Sigmoid colon (tissue), 7 donors: ENCODE data around the gene PLVAP. TPM values are rescaled to one million over a fixed set of nuclear protein-coding genes. Genes with fewer than 3 reads are reported as not detected.

Source experiments
- DNase-seq: peaks from one replicate; pipeline ENCODE4 v3.0.0-alpha.2; 2019
- H3K27ac ChIP-seq, 4 donors: fragments of 200-600 bp; sonication (generic); one replicate each; pipeline ENCODE4 v1.5.1; 2016 to 2019; ENCODE audit warnings: mild to moderate bottlenecking in 1 of 4
- H3K27me3 ChIP-seq, 3 donors: fragments of 200-600 bp; sonication (generic); one replicate each; pipeline ENCODE4 v1.5.1; 2019; ENCODE audit warnings: mild to moderate bottlenecking in 1 of 3
- H3K36me3 ChIP-seq, 4 donors: fragments of 200-600 bp; sonication (generic); one replicate each; pipeline ENCODE4 v1.5.1; 2016 to 2019
- H3K4me1 ChIP-seq, 4 donors: fragments of 200-600 bp; sonication (generic); one replicate each; pipeline ENCODE4 v1.5.1; 2017 to 2019
- H3K4me3 ChIP-seq, 4 donors: fragments of 200-600 bp; sonication (generic); one replicate each; pipeline ENCODE4 v1.5.1; 2017 to 2019; ENCODE audit warnings: mild to moderate bottlenecking in 2 of 4, moderate library complexity in 1 of 4
- H3K9me3 ChIP-seq, 4 donors: fragments of 200-600 bp in 3 of 4; sonication (generic) in 3 of 4; one replicate each; pipeline versions ENCODE4 v1.5.1 to v1.6.1; 2013 to 2019
- EP300 ChIP-seq, 4 donors: sonication (generic); formaldehyde crosslinking; IDR thresholded peaks; one replicate each; pipeline ENCODE4 v1.6.1; 2017; ENCODE audit warnings: antibody characterized with exemption in 4 of 4
- POLR2A ChIP-seq, 2 donors: fragments of 450-650 bp; IDR thresholded peaks; one replicate each; pipeline ENCODE4 v1.6.1; 2016; ENCODE audit warnings: antibody characterized with exemption in 2 of 2, mild to moderate bottlenecking in 2 of 2, moderate library complexity in 2 of 2
- POLR2AphosphoS5 ChIP-seq, 4 donors: sonication (generic); formaldehyde crosslinking; IDR thresholded peaks; one replicate each; pipeline ENCODE4 v1.6.1; 2017; ENCODE audit warnings: antibody characterized with exemption in 4 of 4
- WGBS, 2 donors: extraction: QIAGEN DNeasy Blood & Tissue Kit; methylation state at CpG; one replicate each; pipeline ENCODE4 v1.1.7; 2013; 5-methylcytosine and 5-hydroxymethylcytosine counted together
- intact Hi-C: fragments of 100-400 bp; cut with DNase I; formaldehyde crosslinking; loops from one replicate; pipeline ENCODE4 v1.15.1; 2023
- polyA plus RNA-seq, 3 donors: library from polyadenylated mRNA; stranded (reverse); fragments of 200-250 nt; gene quantifications; one replicate each; pipeline ENCODE4 v1.2.3, GENCODE V29; 2013
- total RNA-seq, 4 donors: library from RNA; depleted of rRNA; stranded (reverse); fragments of >200 nt; gene quantifications; one replicate each; pipeline ENCODE4 v1.1.0, GENCODE V29; 2016
- TF ChIP-seq, protein P1 (sequence below), 4 experiments: fragments of 450-650 bp in 3 of 4; fragments of 200-600 bp in 1 of 4; IDR thresholded peaks; one replicate each; pipeline ENCODE4 v1.5.1; 2016 to 2019; ENCODE audit warnings: antibody characterized with exemption in 4 of 4, mild to moderate bottlenecking in 3 of 4, moderate library complexity in 2 of 4
- donor health status: healthy with polysubstance abuse.
- donor health status: Bipolar disorder and iron deficiency.
- donor health status: healthy.

The PLVAP gene
- total and polyA plus RNA-seq, 7 donors, result 3.0 to 54.7 (median 19.6) TPM

DNA sequence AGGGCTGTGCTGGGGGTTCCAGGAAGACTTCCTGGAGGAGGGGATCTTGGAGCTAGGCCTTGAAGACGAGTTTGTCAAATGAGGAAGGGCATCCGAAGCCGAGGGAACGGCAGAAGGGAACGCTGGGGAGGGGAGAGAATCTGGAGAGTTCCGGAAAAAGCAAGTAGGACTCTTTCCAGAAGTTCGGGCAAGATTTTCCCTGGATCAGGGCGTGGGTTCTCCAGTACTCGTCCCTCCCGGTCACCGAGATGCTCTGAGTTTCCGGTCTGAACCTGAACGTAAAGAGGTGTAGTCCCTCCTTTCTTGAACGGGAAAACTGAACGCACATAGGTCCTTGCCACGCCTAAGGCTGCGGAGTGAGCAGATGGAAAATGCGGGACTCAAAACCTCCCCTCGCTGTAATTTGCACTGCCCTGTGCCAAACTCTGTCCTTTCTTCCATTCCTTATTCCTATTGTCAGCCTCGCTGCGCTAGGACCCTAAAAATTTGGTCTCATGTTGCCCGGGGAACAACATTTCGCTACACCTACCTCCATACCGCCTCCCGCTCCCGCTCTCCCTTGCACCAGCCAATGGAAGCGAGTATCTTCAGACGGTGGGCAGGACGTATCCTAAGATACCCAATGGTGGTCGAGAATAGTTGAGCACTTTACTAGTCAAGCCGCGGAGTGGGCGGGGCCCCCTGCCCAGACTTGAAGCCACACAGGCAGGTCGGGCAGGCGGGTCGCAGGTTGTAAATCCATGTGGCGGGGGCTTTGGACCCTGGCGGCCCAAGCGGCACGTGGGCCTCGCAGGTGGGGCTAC, 40.1 kb downstream of the PLVAP start, which contains the start of gene GTPBP3:
GTPBP3 (plus strand) TSS at position 682 of the 803 bp plus-strand sequence; CDS start at position 741, 59 bp downstream.
- peak within 1 kb of the TSS; percentile 83 to 96 (median 90) for H3K27ac ChIP-seq
- H3K9me3 ChIP-seq, result no peaks in the 10 kb centered on the region
- H3K27me3 ChIP-seq, result peaks cover 0 to 9% (median 0%) of the 10 kb centered on the region in 3 donors
- WGBS, 2 donors, result 0 to 1% methylated on average over 41 of the region's 41 CpGs
- peaks cover 0 to 45% (median 38%) of the 10 kb centered on the region in 4 donors for H3K4me1 ChIP-seq
- TF ChIP-seq, protein P1, sequence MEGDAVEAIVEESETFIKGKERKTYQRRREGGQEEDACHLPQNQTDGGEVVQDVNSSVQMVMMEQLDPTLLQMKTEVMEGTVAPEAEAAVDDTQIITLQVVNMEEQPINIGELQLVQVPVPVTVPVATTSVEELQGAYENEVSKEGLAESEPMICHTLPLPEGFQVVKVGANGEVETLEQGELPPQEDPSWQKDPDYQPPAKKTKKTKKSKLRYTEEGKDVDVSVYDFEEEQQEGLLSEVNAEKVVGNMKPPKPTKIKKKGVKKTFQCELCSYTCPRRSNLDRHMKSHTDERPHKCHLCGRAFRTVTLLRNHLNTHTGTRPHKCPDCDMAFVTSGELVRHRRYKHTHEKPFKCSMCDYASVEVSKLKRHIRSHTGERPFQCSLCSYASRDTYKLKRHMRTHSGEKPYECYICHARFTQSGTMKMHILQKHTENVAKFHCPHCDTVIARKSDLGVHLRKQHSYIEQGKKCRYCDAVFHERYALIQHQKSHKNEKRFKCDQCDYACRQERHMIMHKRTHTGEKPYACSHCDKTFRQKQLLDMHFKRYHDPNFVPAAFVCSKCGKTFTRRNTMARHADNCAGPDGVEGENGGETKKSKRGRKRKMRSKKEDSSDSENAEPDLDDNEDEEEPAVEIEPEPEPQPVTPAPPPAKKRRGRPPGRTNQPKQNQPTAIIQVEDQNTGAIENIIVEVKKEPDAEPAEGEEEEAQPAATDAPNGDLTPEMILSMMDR (IDR thresholded peaks at IDR 0.05), result no peak
- TF ChIP-seq POLR2A (IDR thresholded peaks at IDR 0.05) (peak in 1 of 2 donors; percentile 16), POLR2AphosphoS5 (IDR thresholded peaks at IDR 0.05) (peak; percentile 29 to 76 (median 57))
- peak within 1 kb of the TSS; percentile 52 to 81 (median 66) for H3K4me3 ChIP-seq
- peak; percentile 99 for DNase-seq
- intact Hi-C loops, result loop anchor here (2.0 kb wide), 1 partner anchor 132 kb away; no protein-coding TSS in a partner anchor
- peaks cover 0 to 12% (median 0%) of the 10 kb centered on the region in 4 donors for H3K36me3 ChIP-seq

DNA sequence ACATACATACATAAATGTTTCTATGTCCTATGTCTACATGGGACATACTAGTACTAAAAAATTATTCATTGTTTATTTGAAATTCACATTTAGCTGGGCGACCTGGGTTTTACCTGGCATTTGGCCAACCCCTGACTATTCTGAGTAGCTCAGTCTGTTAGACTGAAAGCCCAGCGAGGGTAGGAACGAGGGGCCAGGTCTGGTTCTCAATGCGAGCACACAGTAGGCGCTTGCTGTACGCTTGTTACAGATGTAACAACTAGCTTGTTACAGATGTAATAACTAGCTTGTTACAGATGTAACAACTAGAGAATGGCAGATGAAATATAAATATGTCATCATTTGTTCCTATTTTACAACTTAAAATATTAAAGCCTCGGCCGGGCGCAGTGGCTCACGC, 41.6 kb downstream of the PLVAP start:
- TF ChIP-seq POLR2A (IDR thresholded peaks at IDR 0.05) (no peak), EP300 (IDR thresholded peaks at IDR 0.05) (no peak), POLR2AphosphoS5 (IDR thresholded peaks at IDR 0.05) (no peak)
- TF ChIP-seq, protein P1 (IDR thresholded peaks at IDR 0.05), result no peak
- H3K36me3 ChIP-seq, result peaks cover 0 to 5% (median 0%) of the 10 kb centered on the region in 4 donors
- peak overlapping the region in 3 of 4 donors; percentile 70 to 96 (median 76) for H3K27ac ChIP-seq
- WGBS, 2 donors, result 46 to 68% methylated on average over 10 of the region's 10 CpGs
- H3K4me1 ChIP-seq, result peaks cover 0 to 45% (median 38%) of the 10 kb centered on the region in 4 donors
- no peak for DNase-seq
- peaks cover 0 to 22% (median 8%) of the 10 kb centered on the region in 3 donors for H3K27me3 ChIP-seq
- intact Hi-C loops, result loop anchor here (2.0 kb wide), 1 partner anchor 31 kb away; the partner anchor contains the start of gene MRPL34
- no peaks in the 10 kb centered on the region for H3K9me3 ChIP-seq
- peak overlapping the region in 1 of 4 donors; percentile 73 for H3K4me3 ChIP-seq

DNA sequence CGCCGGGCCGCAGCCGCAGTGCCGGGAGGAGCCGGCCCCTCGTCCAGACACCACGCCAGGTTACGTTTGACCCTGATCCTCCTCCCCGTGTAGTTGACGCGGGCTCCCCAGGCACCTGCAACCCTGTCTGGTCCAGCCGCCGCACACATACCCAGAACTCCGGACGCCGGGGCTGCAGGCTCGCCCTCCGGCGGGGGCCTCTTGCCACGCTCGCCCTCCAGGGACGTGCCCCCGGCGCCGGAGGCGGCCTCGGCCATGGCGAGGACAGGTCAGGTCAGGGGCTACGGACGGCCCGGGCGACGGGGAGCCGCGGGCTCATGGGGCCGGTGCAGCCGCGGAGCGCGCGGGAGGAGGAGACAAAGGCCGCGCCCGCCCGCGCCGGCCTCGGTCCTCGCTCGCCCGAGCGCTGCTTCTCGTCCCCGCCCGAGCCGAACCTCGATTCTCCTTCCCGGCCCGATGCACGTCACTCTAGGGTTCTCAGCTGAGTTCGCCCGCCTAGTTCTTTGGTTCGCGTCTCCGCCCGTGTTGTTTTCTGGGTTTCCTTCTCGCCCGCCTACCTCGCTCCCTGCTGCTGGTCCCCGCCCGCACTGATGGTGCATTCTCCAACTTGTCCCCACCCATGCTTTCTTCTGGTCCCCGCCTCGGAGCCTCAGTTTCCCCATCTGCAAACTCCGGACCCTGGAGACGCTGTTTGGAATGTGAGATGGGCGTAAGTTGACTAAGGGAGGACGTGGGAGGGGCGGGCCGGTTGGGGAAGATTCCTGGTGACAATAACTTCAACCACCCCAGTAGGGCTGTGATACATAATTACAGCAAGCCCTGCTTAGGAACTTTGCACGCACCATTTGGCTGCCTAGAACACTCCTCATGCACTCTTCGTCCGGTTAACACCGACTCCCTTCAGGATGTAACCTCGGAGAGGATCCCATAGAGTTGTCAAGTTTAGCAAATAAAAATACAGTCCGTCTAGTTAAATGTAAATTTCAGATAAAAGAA, 42.4 kb downstream of the PLVAP start, which contains the start of gene ANO8:
ANO8 (minus strand) TSS at position 442 of the 996 bp plus-strand sequence; CDS start at position 257, 185 bp downstream.
- Histone ChIP-seq H3K4me1 (peaks cover 0 to 45% (median 38%) of the 10 kb centered on the region in 4 donors), H3K27me3 (peaks cover 0 to 31% (median 16%) of the 10 kb centered on the region in 3 donors), H3K9me3 (no peaks in the 10 kb centered on the region), H3K36me3 (peaks cover 0 to 8% (median 0%) of the 10 kb centered on the region in 4 donors), H3K4me3 (peak within 1 kb of the TSS; percentile 62 to 79 (median 69)), H3K27ac (peak within 1 kb of the TSS; percentile 66 to 76 (median 71))
- peak; percentile 96 for DNase-seq
- intact Hi-C loops, result loop anchor here (2.0 kb wide), 1 partner anchor 30 kb away; the partner anchor contains the start of gene MRPL34
- 1 to 3% methylated on average over 86 of the region's 86 CpGs for WGBS, 2 donors
- TF ChIP-seq POLR2AphosphoS5 (IDR thresholded peaks at IDR 0.05) (peak in 3 of 4 donors; percentile 27 to 77 (median 48)), POLR2A (IDR thresholded peaks at IDR 0.05) (no peak)

DNA sequence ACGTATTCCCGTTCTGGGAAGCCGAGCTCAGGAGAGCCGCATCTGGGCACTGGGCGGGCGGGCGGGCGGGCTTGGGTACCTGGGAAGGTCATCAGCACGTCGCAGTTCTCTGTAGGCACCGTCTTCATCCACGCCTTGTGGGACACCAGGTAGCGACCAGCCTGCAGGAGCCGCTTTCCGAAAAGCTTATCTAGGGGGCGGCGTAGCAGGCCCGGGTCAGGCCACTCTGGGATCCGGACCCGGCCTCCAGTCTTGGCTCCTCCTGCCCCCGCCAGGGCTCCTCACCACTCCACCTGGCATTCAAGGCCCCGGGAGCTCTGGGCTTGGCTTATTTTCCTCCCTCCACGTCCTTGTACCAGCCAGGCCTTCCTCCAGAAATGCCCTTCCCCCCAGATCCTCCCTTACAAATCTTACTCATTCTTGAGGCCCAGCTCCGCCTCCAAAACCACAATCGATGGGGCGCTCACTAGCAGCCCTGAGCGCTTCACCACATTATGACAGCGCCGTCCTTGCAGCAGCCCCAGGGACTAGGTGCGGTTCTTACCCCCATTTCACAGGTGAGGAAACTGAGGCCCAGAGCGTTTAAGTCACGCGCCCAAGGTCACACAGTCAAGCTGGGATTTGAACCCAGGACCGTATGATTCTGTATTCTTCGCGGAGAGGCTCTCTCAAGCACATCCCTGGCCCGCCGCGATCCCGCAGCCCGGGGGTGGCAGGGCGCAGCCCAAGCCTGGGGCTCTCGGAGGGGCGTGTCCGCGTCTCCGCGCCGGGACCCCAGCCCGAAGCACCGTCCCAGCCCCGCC, 43.3 kb downstream of the PLVAP start:
- intact Hi-C loops, result loop anchor here (2.0 kb wide), 1 partner anchor 29 kb away; the partner anchor contains the start of gene MRPL34
- Histone ChIP-seq H3K27me3 (peaks cover 3 to 40% (median 24%) of the 10 kb centered on the region in 3 donors), H3K4me3 (peak overlapping the region; percentile 62 to 79 (median 69)), H3K27ac (peak overlapping the region; percentile 66 to 76 (median 71)), H3K9me3 (no peaks in the 10 kb centered on the region), H3K36me3 (peaks cover 0 to 8% (median 0%) of the 10 kb centered on the region in 4 donors), H3K4me1 (peaks cover 0 to 52% (median 45%) of the 10 kb centered on the region in 4 donors)
- WGBS, 2 donors, result 41 to 44% methylated on average over 52 of the region's 52 CpGs
- TF ChIP-seq, protein P1 (IDR thresholded peaks at IDR 0.05), result no peak
- TF ChIP-seq EP300 (IDR thresholded peaks at IDR 0.05) (no peak), POLR2AphosphoS5 (IDR thresholded peaks at IDR 0.05) (no peak), POLR2A (IDR thresholded peaks at IDR 0.05) (no peak)
- no peak for DNase-seq
